Right renal cortex interstitium (tissue), 3 donors: Measurements from ENCODE around the gene YIPF3. TPM values are rescaled to one million over a fixed set of nuclear protein-coding genes. Genes with fewer than 3 reads are reported as not detected.
"Not testable (repeated sequence)": the region's sequence is repeated elsewhere in the genome, so short reads cannot be mapped to it uniquely, and the experiment has no call there.

ENCODE experiments used
- DNase-seq, 3 donors: peaks; one replicate each; pipeline ENCODE4 v3.0.0-alpha.2; 2013; ENCODE audit warnings: low read depth in 3 of 3, low spot score in 2 of 3
- polyA plus RNA-seq, 3 donors: library from polyadenylated mRNA; unstranded; fragments of 120-200 nt; gene quantifications; one replicate each; pipeline ENCODE4 v1.2.1, GENCODE V29; 2013; ENCODE audit not compliant: insufficient read length in 3 of 3

Gene YIPF3
- polyA plus RNA-seq, 3 donors, result 142 to 152 (median 148) TPM

GRCh38 chr6:43509984-43510826 is 6.5 kb downstream of the YIPF3 start, which contains the start of gene LRRC73:
TSS of gene LRRC73 (minus strand) at chr6:43510346. CDS start at chr6:43509785, 561 bp downstream.
- DNase-seq, result peak in 1 of 3 donors; percentile 54

- DNase-seq, result no peak
Observed at GRCh38 chr6:43509142-43509983, 7.4 kb downstream of the YIPF3 start.

- no peak for DNase-seq
Observed at GRCh38 chr6:43508481-43509141, 8.1 kb downstream of the YIPF3 start.

GRCh38 chr6:43506667-43507471 is 9.9 kb downstream of the YIPF3 start:
- DNase-seq, result peak; percentile 69 to 83 (median 81)

- DNase-seq, result no peak
Observed at GRCh38 chr6:43506171-43506570, 10.6 kb downstream of the YIPF3 start.

GRCh38 chr6:43505718-43506117 is 11.0 kb downstream of the YIPF3 start:
- DNase-seq, result no peak

- no peak for DNase-seq
Observed at GRCh38 chr6:43504756-43505593, 11.8 kb downstream of the YIPF3 start.

- no peak for DNase-seq
Observed at GRCh38 chr6:43503443-43503842, 13.3 kb downstream of the YIPF3 start.

GRCh38 chr6:43502666-43503065 is 14.1 kb downstream of the YIPF3 start:
- no peak for DNase-seq

- no peak for DNase-seq
Observed at GRCh38 chr6:43500921-43501320, 15.8 kb downstream of the YIPF3 start.

- DNase-seq, result no peak
Observed at GRCh38 chr6:43499028-43499815, 17.5 kb downstream of the YIPF3 start.

GRCh38 chr6:43498291-43498690 is 18.4 kb downstream of the YIPF3 start:
- DNase-seq, result not testable (repeated sequence)

GRCh38 chr6:43497689-43498088 is 19.0 kb downstream of the YIPF3 start:
- DNase-seq, result no peak

- DNase-seq, result no peak
Observed at GRCh38 chr6:43497129-43497396, 19.7 kb downstream of the YIPF3 start.

- no peak for DNase-seq
Observed at GRCh38 chr6:43496370-43497128, 20.2 kb downstream of the YIPF3 start.

- DNase-seq, result no peak
Observed at GRCh38 chr6:43495409-43495941, 21.3 kb downstream of the YIPF3 start.

- no peak for DNase-seq
Observed at GRCh38 chr6:43494766-43495165, 22.0 kb downstream of the YIPF3 start.

- no peak for DNase-seq
Observed at GRCh38 chr6:43494321-43494720, 22.4 kb downstream of the YIPF3 start.
